ENCODE measurements around the gene FN1. TPM values are rescaled to one million over a fixed set of nuclear protein-coding genes. Genes with fewer than 3 reads are reported as not detected.
"Not testable (repeated sequence)": the region's sequence is repeated elsewhere in the genome, so short reads cannot be mapped to it uniquely, and the experiment has no call there.

Gene FN1
- total and polyA plus RNA-seq, 3 donors from 2014 or later, result 36.8 to 245 (median 66.3) TPM

DNA sequence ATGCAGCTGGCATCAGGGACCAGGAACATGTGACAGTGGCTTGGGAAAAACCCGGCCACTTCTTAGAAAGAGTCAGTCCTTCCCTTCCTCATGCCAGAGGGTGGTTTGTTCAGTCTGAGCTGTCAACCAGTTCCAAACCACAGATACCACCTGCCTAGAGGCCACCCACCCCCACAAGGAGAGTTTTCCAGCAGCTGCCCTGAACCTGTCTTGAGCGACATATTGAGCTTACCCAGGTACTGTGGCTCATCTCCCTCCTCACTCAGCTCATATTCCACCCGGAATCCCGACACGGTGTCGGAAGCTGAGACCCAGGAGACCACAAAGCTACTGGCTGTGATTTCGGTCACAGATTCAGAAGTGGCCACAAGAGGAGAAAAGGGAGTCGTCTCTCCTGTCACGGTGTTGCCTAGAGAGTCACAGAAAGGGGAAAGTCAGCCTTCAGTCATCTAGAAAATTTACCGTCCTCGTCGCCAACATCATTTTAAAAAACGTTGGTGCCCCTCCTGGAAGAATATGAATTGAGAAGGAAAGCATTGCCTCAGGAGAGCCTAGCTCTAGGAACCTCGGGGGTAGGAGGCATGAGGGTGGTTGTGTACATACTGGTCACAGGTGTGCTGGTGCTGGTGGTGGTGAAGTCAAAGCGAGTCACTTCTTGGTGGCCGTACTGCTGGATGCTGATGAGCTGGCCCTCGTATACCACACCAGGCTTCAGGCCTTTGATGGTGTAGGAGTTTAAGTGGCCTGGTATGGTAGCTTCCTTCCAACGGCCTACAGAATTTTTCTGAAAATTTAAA lies 26.3 kb downstream of the FN1 start:
- TF ChIP-seq POLR2A (IDR thresholded peaks at IDR 0.05), result no peak
- TF ChIP-seq, protein P1, sequence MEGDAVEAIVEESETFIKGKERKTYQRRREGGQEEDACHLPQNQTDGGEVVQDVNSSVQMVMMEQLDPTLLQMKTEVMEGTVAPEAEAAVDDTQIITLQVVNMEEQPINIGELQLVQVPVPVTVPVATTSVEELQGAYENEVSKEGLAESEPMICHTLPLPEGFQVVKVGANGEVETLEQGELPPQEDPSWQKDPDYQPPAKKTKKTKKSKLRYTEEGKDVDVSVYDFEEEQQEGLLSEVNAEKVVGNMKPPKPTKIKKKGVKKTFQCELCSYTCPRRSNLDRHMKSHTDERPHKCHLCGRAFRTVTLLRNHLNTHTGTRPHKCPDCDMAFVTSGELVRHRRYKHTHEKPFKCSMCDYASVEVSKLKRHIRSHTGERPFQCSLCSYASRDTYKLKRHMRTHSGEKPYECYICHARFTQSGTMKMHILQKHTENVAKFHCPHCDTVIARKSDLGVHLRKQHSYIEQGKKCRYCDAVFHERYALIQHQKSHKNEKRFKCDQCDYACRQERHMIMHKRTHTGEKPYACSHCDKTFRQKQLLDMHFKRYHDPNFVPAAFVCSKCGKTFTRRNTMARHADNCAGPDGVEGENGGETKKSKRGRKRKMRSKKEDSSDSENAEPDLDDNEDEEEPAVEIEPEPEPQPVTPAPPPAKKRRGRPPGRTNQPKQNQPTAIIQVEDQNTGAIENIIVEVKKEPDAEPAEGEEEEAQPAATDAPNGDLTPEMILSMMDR (IDR thresholded peaks at IDR 0.05), result no peak
- intact Hi-C loops (cut with DNase I; ENCODE audit: low total_unique reads), result no loop called here
- Histone ChIP-seq H3K27ac (no peak overlapping the region), H3K9me3 (no peaks in the 10 kb centered on the region), H3K27me3 (no peaks in the 10 kb centered on the region), H3K4me1 (no peaks in the 10 kb centered on the region), H3K36me3 (ENCODE audit: low read depth, missing control alignments) (no peaks in the 10 kb centered on the region), H3K4me3 (no peak overlapping the region)
- 91 to 96% methylated on average over 17 to 18 of the region's 18 CpGs for whole genome bisulfite sequencing, 2 donors
- no peak for DNase-seq

DNA sequence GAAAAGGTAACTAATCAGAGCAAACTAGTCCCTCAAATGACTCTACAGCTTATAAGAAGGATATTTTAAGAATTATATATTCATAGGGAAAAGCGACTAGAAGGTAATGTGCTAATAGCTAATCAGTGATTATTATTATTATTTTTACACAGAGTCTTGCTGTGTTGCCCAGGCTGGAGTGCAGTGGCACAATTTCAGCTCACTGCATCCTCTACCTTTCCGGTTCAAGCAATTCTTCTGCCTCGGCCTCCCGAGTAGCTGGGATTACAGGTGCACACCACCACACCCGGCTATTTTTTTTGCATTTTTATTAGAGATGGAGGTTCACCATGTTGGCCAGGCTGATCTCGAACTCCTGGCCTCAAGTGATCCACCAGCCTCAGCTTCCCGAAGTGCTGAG lies 27.4 kb downstream of the FN1 start:
- DNase-seq; H3K9me3 ChIP-seq; H3K4me3 ChIP-seq; H3K27me3 ChIP-seq; intact Hi-C loops (cut with DNase I; ENCODE audit: low total_unique reads); H3K4me1 ChIP-seq; H3K36me3 ChIP-seq (ENCODE audit: low read depth, missing control alignments); H3K27ac ChIP-seq: not testable (repeated sequence)
- 84 to 97% methylated on average over 7 of the region's 7 CpGs for WGBS, 2 donors

DNA sequence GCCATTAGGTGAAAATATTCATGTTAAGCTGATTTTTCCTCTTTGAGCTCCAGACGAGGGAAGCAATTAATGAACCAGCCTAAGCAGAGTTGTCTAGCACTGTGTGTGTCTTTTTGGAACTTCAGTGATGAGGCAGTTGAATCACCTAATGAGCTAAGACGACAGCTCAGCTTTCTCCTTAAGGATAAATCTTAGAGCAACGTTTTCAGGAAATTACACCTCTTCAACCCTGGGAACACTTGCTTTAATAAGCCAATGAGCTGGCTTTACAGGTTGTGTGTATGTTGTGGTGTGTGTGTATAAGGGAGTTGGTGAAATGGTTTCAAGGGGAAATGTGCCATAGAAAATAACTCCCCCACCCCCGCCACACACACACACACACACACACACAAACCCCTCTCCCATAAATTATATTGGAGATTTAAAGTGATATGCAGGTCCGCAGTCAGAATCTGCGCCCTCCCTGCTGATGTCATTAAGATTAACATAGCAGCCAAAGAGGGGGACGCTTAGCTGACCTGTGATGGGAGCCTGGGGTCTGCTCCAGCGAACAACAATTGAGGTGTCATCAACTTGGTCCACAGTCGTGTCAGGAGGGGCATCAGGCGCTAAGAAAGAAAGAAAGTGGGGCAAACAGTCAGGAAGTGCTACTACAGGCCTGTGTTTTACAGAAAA lies 28.1 kb downstream of the FN1 start:
- Histone ChIP-seq H3K27ac (no peak overlapping the region), H3K9me3 (no peaks in the 10 kb centered on the region), H3K36me3 (ENCODE audit: low read depth, missing control alignments) (no peaks in the 10 kb centered on the region), H3K4me1 (no peaks in the 10 kb centered on the region), H3K4me3 (no peak overlapping the region), H3K27me3 (no peaks in the 10 kb centered on the region)
- intact Hi-C loops (cut with DNase I; ENCODE audit: low total_unique reads), result no loop called here
- WGBS, 2 donors, result 70 to 76% methylated on average over 9 to 10 of the region's 10 CpGs
- no peak for TF ChIP-seq POLR2A (IDR thresholded peaks at IDR 0.05)
- TF ChIP-seq, protein P1 (IDR thresholded peaks at IDR 0.05), result no peak
- no peak for DNase-seq

DNA sequence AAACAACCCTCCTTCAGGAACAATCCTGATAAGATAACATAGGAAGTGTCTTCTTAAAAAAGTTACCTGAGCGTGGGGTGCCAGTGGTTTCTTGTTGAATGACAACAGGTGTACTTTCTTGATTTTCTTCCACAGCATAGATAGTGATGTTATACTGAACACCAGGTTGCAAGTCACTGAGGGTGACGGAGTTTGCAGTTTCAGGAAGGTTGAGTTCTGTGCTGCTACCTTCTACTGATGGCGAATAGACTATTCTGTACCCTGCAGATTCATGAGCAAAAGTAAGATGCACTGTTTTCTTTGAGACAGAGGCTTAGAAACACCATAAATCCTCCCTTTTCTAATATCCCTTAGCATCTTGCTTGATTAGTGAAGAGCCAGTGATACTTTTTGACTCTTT lies 28.8 kb downstream of the FN1 start:
- no peak for DNase-seq
- 95% methylated on average over 3 of the region's 3 CpGs for whole genome bisulfite sequencing, 2 donors
- intact Hi-C loops (cut with DNase I; ENCODE audit: low total_unique reads), result no loop called here
- no peak overlapping the region for H3K27ac ChIP-seq
- TF ChIP-seq, protein P1 (IDR thresholded peaks at IDR 0.05), result no peak
- no peak for TF ChIP-seq POLR2A (IDR thresholded peaks at IDR 0.05)
- H3K9me3 ChIP-seq, result no peaks in the 10 kb centered on the region
- no peaks in the 10 kb centered on the region for H3K36me3 ChIP-seq (ENCODE audit: low read depth, missing control alignments)
- no peak overlapping the region for H3K4me3 ChIP-seq
- H3K4me1 ChIP-seq, result no peaks in the 10 kb centered on the region
- H3K27me3 ChIP-seq, result no peaks in the 10 kb centered on the region

DNA sequence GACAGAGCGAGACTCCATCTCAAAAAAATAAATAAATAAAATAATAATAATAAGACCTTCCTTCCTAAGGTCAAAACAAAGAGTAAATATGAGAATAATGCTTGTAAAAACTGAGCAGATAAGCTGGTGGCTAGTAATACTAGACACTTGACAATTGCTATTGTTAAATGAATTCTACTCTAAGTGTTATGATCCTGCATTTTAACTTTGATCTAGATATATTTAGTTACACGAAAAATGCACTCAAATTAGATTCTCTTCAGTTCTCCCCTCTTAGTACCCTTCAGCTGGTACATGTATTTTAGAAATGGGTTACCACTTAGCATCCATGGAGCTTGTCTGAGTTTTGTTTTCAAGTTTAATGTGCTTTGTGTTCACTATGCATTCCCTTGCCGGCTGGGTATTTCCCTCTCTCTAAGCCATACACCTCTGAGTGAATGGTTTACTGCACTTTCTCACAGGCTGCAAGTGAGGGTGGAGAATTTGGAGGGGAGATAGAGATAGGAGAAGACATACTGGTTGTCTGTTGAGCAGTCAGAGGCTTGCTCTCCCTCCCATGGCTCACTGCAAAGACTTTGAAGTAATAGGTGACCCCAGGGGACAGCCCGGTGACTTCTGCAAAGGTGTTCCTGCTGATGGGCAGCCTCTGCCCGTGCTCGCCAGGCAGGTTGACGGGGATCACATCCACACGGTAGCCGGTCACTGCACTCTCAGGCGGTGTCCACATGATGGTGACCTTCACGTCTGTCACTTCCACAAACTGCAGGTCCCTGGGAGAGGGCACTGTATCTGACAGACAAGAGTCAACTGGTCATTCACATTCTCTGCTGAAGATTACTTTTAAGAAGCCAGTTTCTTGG lies 29.9 kb downstream of the FN1 start:
- H3K36me3 ChIP-seq (ENCODE audit: low read depth, missing control alignments), result no peaks in the 10 kb centered on the region
- H3K27ac ChIP-seq, result no peak overlapping the region
- WGBS, 2 donors, result 88 to 91% methylated on average over 4 to 11 of the region's 11 CpGs
- H3K4me3 ChIP-seq, result no peak overlapping the region
- no peak for TF ChIP-seq POLR2A (IDR thresholded peaks at IDR 0.05)
- TF ChIP-seq, protein P1 (IDR thresholded peaks at IDR 0.05), result no peak
- H3K27me3 ChIP-seq, result no peaks in the 10 kb centered on the region
- DNase-seq, result no peak
- no peaks in the 10 kb centered on the region for H3K4me1 ChIP-seq
- intact Hi-C loops (cut with DNase I; ENCODE audit: low total_unique reads), result no loop called here
- no peaks in the 10 kb centered on the region for H3K9me3 ChIP-seq

Data from testis (tissue), 3 donors.